Transverse colon (tissue), 4 donors: ENCODE results near the gene GNA12. TPM values are rescaled to one million over a fixed set of nuclear protein-coding genes. Genes with fewer than 3 reads are reported as not detected.

Source experiments
- DNase-seq: peaks from one replicate; pipeline ENCODE4 v3.0.0-alpha.2; 2019
- H3K27ac ChIP-seq, 4 donors: fragments of 200-600 bp; sonication (generic); 2 replicates each; pipeline ENCODE4 v1.5.1; 2016 to 2018; ENCODE audit warnings: inconsistent platforms in 4 of 4
- H3K27me3 ChIP-seq: fragments of 200-600 bp; sonication (generic); 2 replicates; pipeline ENCODE4 v1.5.1; 2017; ENCODE audit warnings: inconsistent platforms
- H3K36me3 ChIP-seq, 4 donors: fragments of 200-600 bp; sonication (generic); 2 replicates each; pipeline ENCODE4 v1.5.1; 2017 to 2019; ENCODE audit warnings: inconsistent platforms in 4 of 4
- H3K4me1 ChIP-seq, 4 donors: fragments of 200-600 bp; sonication (generic); 2 replicates each; pipeline ENCODE4 v1.5.1; 2017 to 2020; ENCODE audit warnings: inconsistent platforms in 4 of 4
- H3K4me3 ChIP-seq, 4 donors: fragments of 200-600 bp; sonication (generic); 1 replicate in 1 of 4; 2 replicates in 3 of 4; pipeline versions ENCODE4 v1.5.1 to v1.6.1; 2017 to 2019; ENCODE audit warnings: inconsistent platforms in 4 of 4
- H3K9me3 ChIP-seq, 2 donors: fragments of 200-600 bp; sonication (generic); 2 replicates each; pipeline ENCODE4 v1.5.1; 2017 to 2019; ENCODE audit warnings: inconsistent platforms in 2 of 2
- EP300 ChIP-seq: sonication (generic); formaldehyde crosslinking; IDR thresholded peaks from one replicate; pipeline ENCODE4 v1.6.1; 2017; ENCODE audit warnings: antibody characterized with exemption, low read depth
- POLR2A ChIP-seq: fragments of 450-650 bp; IDR thresholded peaks from one replicate; pipeline ENCODE4 v1.6.1; 2016; ENCODE audit warnings: antibody characterized with exemption, mild to moderate bottlenecking, moderate library complexity
- POLR2AphosphoS5 ChIP-seq, 3 donors: sonication (generic); formaldehyde crosslinking; IDR thresholded peaks; one replicate each; pipeline ENCODE4 v1.6.1; 2016; ENCODE audit warnings: antibody characterized with exemption in 3 of 3
- WGBS, 2 donors: methylation state at CpG; one replicate each; pipeline ENCODE4 v1.1.5; 2018; ENCODE audit warnings: low coverage in 1 of 2; 5-methylcytosine and 5-hydroxymethylcytosine counted together
- in situ Hi-C, 4 donors: fragments of 200-750 bp; cut with MboI; loops; one replicate each; pipeline versions ENCODE4 v1.15.0 to v1.15.1; 2017; ENCODE audit warnings: low sequenced_read_pairs in 3 of 4, low pct_ligation_motif_present in 1 of 4, low pct_unique_long_range_greater_than_20kb in 1 of 4
- intact Hi-C: fragments of 100-400 bp; cut with DNase I; formaldehyde crosslinking; loops from one replicate; pipeline ENCODE4 v1.15.1; 2023; ENCODE audit warnings: low total_unique reads
- total RNA-seq, 4 donors: library from RNA; depleted of rRNA; stranded (reverse); fragments of >200 nt; gene quantifications; one replicate each; pipeline ENCODE4 v1.1.0, GENCODE V29; 2016
- TF ChIP-seq, protein P1 (sequence below), 5 experiments: fragments of 200-600 bp in 3 of 5; fragments of 450-650 bp in 2 of 5; sonication (generic) in 3 of 5; IDR thresholded peaks; 1 replicate in 2 of 5; 2 replicates in 3 of 5; pipeline ENCODE4 v1.5.1; 2016 to 2017; ENCODE audit warnings: antibody characterized with exemption in 5 of 5, inconsistent platforms in 3 of 5, mild to moderate bottlenecking in 2 of 5, moderate library complexity in 1 of 5

GNA12 gene
- total RNA-seq, 4 donors from 2014 or later: 18.9 to 39.6 (median 22.2) TPM

DNA sequence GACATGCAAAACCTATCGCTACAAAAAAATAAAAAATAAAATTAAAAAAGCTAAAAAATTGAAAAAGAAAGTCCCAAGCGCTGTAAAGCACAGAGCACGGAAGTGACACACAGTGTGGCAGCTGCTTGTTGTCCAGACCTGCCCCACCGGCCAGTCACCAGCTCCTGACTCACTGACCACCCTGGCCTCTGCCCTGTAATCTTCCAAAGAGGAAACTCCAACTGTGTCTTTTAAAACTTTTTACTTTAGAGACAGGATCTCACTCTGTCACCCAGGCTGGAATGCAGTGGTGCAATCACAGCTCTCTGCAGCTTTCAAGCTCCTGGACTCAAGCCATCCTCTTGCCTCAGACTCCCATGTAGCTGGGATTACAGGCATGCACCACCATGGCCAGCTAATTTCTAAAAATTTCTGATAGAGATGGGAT lies 23.6 kb downstream of the GNA12 start:
- intact Hi-C loops: no loop called here
- Histone ChIP-seq H3K4me3 (no peak overlapping the region), H3K4me1 (peaks cover 14 to 50% (median 30%) of the 10 kb centered on the region in 4 donors), H3K9me3 (no peaks in the 10 kb centered on the region), H3K27ac (peak overlapping the region; percentile 48 to 62 (median 58)), H3K27me3 (no peaks in the 10 kb centered on the region), H3K36me3 (no peaks in the 10 kb centered on the region)
- DNase-seq: peak; percentile 62
- TF ChIP-seq POLR2AphosphoS5 (IDR thresholded peaks at IDR 0.05) (peak in 2 of 3 donors; percentile 28 to 37), POLR2A (no peak)
- 89 to 100% methylated on average over 1 to 4 of the region's 4 CpGs for WGBS, 2 donors
- in situ Hi-C loops: no loop called here

DNA sequence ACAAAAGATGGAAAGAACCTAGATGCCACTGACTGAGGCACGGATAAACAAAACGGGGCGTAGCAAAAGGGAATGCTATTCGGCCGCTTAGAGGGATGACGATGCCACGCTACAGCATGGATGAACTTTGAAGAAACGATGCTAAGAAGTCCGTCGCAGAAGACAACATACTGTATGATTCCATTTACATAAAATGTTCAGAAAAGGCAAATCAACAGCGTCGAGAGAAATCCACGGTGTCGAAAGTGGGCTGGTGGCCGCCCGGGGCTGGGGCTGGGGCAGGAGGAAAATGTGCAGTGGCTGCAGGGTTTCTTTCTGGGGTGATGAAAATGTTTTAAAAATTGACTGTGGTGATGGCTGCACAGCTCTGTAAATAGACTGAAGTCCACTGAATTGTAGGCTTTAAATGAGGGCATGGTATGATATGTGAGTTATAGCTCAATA lies 24.1 kb downstream of the GNA12 start:
- H3K9me3 ChIP-seq: no peaks in the 10 kb centered on the region
- DNase-seq: no peak
- in situ Hi-C loops: no loop called here
- no peak overlapping the region for H3K4me3 ChIP-seq
- no peaks in the 10 kb centered on the region for H3K36me3 ChIP-seq
- 90 to 95% methylated on average over 13 to 16 of the region's 16 CpGs for WGBS, 2 donors
- H3K4me1 ChIP-seq: peaks cover 14 to 45% (median 26%) of the 10 kb centered on the region in 4 donors
- H3K27ac ChIP-seq: peak overlapping the region; percentile 48 to 62 (median 58)
- intact Hi-C loops: no loop called here
- H3K27me3 ChIP-seq: no peaks in the 10 kb centered on the region
- TF ChIP-seq POLR2A: no peak
- TF ChIP-seq, protein P1, sequence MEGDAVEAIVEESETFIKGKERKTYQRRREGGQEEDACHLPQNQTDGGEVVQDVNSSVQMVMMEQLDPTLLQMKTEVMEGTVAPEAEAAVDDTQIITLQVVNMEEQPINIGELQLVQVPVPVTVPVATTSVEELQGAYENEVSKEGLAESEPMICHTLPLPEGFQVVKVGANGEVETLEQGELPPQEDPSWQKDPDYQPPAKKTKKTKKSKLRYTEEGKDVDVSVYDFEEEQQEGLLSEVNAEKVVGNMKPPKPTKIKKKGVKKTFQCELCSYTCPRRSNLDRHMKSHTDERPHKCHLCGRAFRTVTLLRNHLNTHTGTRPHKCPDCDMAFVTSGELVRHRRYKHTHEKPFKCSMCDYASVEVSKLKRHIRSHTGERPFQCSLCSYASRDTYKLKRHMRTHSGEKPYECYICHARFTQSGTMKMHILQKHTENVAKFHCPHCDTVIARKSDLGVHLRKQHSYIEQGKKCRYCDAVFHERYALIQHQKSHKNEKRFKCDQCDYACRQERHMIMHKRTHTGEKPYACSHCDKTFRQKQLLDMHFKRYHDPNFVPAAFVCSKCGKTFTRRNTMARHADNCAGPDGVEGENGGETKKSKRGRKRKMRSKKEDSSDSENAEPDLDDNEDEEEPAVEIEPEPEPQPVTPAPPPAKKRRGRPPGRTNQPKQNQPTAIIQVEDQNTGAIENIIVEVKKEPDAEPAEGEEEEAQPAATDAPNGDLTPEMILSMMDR (IDR thresholded peaks at IDR 0.05): no peak
- no peak for TF ChIP-seq POLR2AphosphoS5 (IDR thresholded peaks at IDR 0.05)
- no peak for TF ChIP-seq EP300

DNA sequence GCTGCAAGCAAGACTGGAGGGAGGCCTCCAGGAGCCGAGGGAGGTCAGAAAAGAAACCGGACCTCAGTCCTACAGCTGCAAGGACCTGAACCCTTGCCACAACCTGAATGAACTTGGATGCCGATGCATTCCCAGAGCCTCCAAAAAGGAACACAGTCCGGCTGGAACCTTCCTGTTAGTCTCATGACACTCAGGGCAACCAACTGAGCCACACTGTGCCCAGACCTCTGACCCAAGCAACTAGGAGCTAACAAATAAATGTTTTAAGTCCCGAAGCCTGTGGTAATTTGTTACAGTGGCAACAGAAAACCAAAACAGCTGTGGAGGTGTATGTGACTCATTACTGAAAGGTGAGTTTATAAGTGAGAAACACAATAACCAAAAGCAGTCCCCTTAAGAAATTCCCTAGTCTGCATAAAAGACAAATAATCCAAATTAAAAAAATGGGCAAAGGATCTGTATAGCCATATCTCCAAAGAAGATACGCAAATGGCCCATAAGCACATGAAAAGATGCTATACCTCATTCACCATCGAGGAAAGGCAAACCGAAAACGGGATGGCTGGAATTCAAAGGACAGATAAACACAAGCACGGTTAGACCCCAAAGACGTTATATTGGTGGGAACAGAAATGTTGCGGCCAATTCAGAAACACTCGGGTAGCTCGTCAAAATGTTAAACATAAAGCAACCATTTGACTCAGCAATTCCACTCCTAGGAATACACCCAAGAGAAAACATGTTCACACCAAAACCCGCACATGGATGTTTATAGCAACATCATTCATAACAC lies 24.8 kb downstream of the GNA12 start:
- Histone ChIP-seq H3K27ac (peak overlapping the region in 1 of 4 donors; percentile 28), H3K27me3 (no peaks in the 10 kb centered on the region), H3K4me3 (no peak overlapping the region), H3K36me3 (no peaks in the 10 kb centered on the region), H3K9me3 (no peaks in the 10 kb centered on the region), H3K4me1 (peaks cover 14 to 41% (median 23%) of the 10 kb centered on the region in 4 donors)
- DNase-seq: no peak
- intact Hi-C loops (no loop called here), in situ Hi-C loops (no loop called here)
- 89 to 97% methylated on average over 9 to 15 of the region's 15 CpGs for WGBS, 2 donors
- TF ChIP-seq EP300: no peak
- TF ChIP-seq POLR2AphosphoS5 (IDR thresholded peaks at IDR 0.05): no peak
- no peak for TF ChIP-seq POLR2A
- TF ChIP-seq, protein P1 (IDR thresholded peaks at IDR 0.05): no peak

DNA sequence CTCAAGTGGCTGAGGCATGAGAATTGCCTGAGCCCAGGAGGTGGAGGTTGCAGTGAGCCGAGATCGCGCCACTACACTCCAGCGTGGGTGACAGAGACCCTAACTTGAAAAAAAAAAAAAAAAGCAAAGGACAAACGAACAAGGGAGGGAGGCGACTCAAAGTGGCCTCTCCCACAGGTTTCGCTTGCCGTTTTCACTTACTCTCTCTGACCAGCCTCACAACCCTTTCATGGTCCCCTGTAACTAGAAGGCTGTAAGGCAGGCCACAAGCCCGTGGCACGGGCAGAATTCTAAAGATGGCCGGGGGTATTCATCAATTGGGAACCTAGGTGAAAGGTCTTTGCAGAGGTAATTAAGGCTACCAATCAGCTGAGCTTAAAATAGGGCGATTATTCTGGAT lies 25.5 kb downstream of the GNA12 start:
- Histone ChIP-seq H3K4me3 (no peak overlapping the region), H3K27me3 (no peaks in the 10 kb centered on the region), H3K9me3 (no peaks in the 10 kb centered on the region), H3K27ac (peak overlapping the region in 3 of 4 donors; percentile 11 to 28 (median 18)), H3K4me1 (peaks cover 14 to 41% (median 23%) of the 10 kb centered on the region in 4 donors), H3K36me3 (no peaks in the 10 kb centered on the region)
- 93 to 100% methylated on average over 2 to 12 of the region's 12 CpGs for WGBS, 2 donors
- in situ Hi-C loops: no loop called here
- intact Hi-C loops: no loop called here
- TF ChIP-seq EP300: no peak
- TF ChIP-seq, protein P1 (IDR thresholded peaks at IDR 0.05): no peak
- no peak for TF ChIP-seq POLR2AphosphoS5 (IDR thresholded peaks at IDR 0.05)
- no peak for TF ChIP-seq POLR2A
- no peak for DNase-seq
